Calu3 (cell line): ENCODE data around the gene SNAP91. TPM values are rescaled to one million over a fixed set of nuclear protein-coding genes. Genes with fewer than 3 reads are reported as not detected.

ENCODE experiments used
- BruUV-seq: library from RNA; stranded (reverse); fragments of 400-500 nt; replicated peaks from 2 replicates; lab custom pipeline; 2021; lab: Mats Ljungman, UMichigan
- CTCF ChIA-PET: fragments of 300-600 bp; sonication (Branson Sonifier 250); formaldehyde crosslinking; loops from one replicate; lab custom pipeline; 2022; ENCODE audit warnings: antibody characterized with exemption; lab: Charles Lee
- DNase-seq: peaks from one replicate; pipeline ENCODE4 v3.0.0; 2022
- H3K27ac Mint-ChIP-seq: one replicate; pipeline ENCODE4 v1.8.0; 2022; ENCODE audit warnings: mixed read lengths; ENCODE audit not compliant: unreplicated experiment
- H3K27me3 Mint-ChIP-seq: one replicate; pipeline ENCODE4 v1.8.0; 2022; ENCODE audit warnings: mixed read lengths; ENCODE audit not compliant: unreplicated experiment
- H3K36me3 Mint-ChIP-seq: one replicate; pipeline ENCODE4 v1.8.0; 2022; ENCODE audit warnings: mild to moderate bottlenecking, moderate library complexity, mixed read lengths; ENCODE audit not compliant: insufficient read depth, unreplicated experiment
- H3K4me1 Mint-ChIP-seq: one replicate; pipeline ENCODE4 v1.8.0; 2022; ENCODE audit warnings: mild to moderate bottlenecking, low read depth, mixed read lengths; ENCODE audit not compliant: unreplicated experiment
- H3K4me3 Mint-ChIP-seq: one replicate; pipeline ENCODE4 v1.8.0; 2022; ENCODE audit warnings: mild to moderate bottlenecking, low read depth, moderate library complexity, mixed read lengths; ENCODE audit not compliant: unreplicated experiment
- H3K9me3 Mint-ChIP-seq: one replicate; pipeline ENCODE4 v1.8.0; 2022; ENCODE audit warnings: low read depth, mixed read lengths; ENCODE audit not compliant: unreplicated experiment
- intact Hi-C: fragments of 100-400 bp; cut with micrococcal nuclease; formaldehyde crosslinking; loops from one replicate; pipeline ENCODE4 v1.10.0; 2022; ENCODE audit not compliant: unreplicated experiment
- total RNA-seq: library from RNA; stranded (reverse); gene quantifications from 2 replicates; pipeline ENCODE4 v1.2.3, GENCODE V29; 2022
- TF ChIP-seq, protein P1 (sequence below): fragments of 200-600 bp; IDR thresholded peaks from one replicate; pipeline ENCODE4 v1.8.0; 2022; ENCODE audit warnings: antibody characterized with exemption; ENCODE audit not compliant: unreplicated experiment

SNAP91 gene
- total RNA-seq, 1 experiment from 2014 or later, result not detected

DNA sequence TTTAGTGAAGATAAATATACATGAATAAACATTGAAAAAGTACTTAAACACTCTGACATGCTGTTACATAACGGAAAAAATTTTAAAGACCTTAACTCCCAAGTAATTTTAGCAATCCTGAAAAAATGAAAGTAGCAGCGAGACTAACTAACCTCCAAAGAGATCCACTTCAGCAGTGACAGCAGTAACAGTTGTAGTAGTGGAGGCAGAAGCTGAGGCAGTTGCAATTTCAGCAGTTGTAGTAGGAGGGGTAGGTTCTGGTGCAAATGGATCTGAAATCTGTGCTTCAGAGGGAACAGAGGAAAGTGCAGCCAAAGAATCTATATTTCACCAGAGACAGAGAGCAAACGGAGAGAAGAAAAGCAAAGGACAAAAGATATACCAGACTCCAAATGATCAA is 107.8 kb downstream of the SNAP91 start:
- intact Hi-C loops, result no loop called here
- no peak overlapping the region for H3K4me3 Mint-ChIP-seq
- TF ChIP-seq, protein P1, sequence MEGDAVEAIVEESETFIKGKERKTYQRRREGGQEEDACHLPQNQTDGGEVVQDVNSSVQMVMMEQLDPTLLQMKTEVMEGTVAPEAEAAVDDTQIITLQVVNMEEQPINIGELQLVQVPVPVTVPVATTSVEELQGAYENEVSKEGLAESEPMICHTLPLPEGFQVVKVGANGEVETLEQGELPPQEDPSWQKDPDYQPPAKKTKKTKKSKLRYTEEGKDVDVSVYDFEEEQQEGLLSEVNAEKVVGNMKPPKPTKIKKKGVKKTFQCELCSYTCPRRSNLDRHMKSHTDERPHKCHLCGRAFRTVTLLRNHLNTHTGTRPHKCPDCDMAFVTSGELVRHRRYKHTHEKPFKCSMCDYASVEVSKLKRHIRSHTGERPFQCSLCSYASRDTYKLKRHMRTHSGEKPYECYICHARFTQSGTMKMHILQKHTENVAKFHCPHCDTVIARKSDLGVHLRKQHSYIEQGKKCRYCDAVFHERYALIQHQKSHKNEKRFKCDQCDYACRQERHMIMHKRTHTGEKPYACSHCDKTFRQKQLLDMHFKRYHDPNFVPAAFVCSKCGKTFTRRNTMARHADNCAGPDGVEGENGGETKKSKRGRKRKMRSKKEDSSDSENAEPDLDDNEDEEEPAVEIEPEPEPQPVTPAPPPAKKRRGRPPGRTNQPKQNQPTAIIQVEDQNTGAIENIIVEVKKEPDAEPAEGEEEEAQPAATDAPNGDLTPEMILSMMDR, result no peak
- H3K36me3 Mint-ChIP-seq, result no peaks in the 10 kb centered on the region
- no peaks in the 10 kb centered on the region for H3K9me3 Mint-ChIP-seq
- H3K27ac Mint-ChIP-seq, result no peak overlapping the region
- no peaks in the 10 kb centered on the region for H3K4me1 Mint-ChIP-seq
- CTCF ChIA-PET, result interaction anchor here (0.8 kb wide), 1 partner anchor 65 kb away, joined by 3 read pairs; no protein-coding TSS in a partner anchor
- no peak for DNase-seq
- no TSS peak for BruUV-seq
- no peaks in the 10 kb centered on the region for H3K27me3 Mint-ChIP-seq

DNA sequence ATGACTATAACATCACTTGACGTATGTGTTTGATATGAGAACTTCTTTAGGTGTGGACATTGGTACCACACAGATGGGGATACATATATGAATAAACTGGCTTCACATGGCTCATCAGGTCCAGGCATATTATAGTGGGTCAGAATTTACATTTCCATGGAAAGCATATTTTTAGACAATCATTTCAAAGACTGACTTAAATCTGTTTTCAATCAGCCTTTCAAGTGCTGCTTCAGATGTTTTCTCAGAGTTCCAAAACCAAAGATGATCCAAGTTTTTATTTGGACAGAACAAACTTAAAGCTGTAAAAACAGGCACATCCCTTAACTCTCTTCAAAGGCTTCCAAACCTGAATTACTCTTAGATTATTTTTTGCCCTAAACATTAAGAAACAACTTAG is 108.4 kb downstream of the SNAP91 start:
- H3K27ac Mint-ChIP-seq, result no peak overlapping the region

DNA sequence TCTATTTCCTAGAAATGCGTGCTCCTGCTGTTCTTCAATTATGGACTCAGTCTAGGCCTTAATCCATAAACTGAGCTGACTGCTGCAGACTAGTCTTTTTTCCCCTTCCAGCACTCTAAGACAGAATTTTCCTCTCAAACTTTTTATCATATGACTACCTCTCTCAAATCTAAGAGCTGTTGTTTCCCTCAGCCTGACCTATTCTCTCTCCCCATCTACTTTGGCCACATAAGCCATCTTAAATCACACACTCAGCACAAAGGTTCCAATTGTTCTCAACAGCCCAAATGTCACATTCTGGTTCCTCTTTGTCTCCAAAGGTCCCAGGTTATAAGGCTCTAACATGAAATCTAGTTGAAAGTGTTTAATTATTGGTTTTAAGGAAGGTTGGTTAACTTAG is 111.4 kb downstream of the SNAP91 start:
- TF ChIP-seq, protein P1, result no peak
- no TSS peak for BruUV-seq
- Mint-ChIP-seq H3K36me3 (no peaks in the 10 kb centered on the region), H3K9me3 (no peaks in the 10 kb centered on the region), H3K27ac (no peak overlapping the region), H3K4me3 (no peak overlapping the region), H3K27me3 (no peaks in the 10 kb centered on the region), H3K4me1 (no peaks in the 10 kb centered on the region)
- CTCF ChIA-PET, result interaction anchor here (1.3 kb wide), 1 partner anchor 17 kb away, joined by 3 read pairs; no protein-coding TSS in a partner anchor
- intact Hi-C loops, result no loop called here
- no peak for DNase-seq

More for the DNA sequence above, 108.4 kb downstream of the SNAP91 start:
- CTCF ChIA-PET, result interaction anchor here (0.5 kb wide), 1 partner anchor 1339 kb away, joined by 8 read pairs; no protein-coding TSS in a partner anchor
- no TSS peak for BruUV-seq
- no peaks in the 10 kb centered on the region for H3K27me3 Mint-ChIP-seq
- no peaks in the 10 kb centered on the region for H3K36me3 Mint-ChIP-seq
- no peak for DNase-seq
- intact Hi-C loops, result no loop called here
- TF ChIP-seq, protein P1, result no peak
- H3K4me1 Mint-ChIP-seq, result no peaks in the 10 kb centered on the region
- no peaks in the 10 kb centered on the region for H3K9me3 Mint-ChIP-seq
- no peak overlapping the region for H3K4me3 Mint-ChIP-seq

DNA sequence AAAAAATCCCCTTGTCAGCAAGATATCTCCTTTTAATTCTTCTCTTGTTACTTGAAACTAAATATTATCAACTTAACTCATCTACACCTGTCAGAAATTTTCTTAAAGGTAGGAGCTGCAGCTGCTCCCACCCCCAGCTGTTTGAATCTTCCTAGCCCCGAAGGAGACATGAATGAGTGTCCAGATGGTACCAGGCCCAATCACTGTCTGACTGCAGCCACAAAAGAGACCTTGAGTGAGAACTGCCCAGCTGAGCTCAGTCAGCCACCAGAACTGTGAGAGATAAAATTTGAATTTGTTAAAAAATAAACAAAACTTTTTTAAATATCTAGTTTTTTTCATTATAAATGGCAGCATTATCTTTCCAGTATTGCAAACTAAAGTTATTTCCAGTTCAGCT is 111.8 kb downstream of the SNAP91 start:
- Mint-ChIP-seq H3K4me1 (no peaks in the 10 kb centered on the region), H3K36me3 (no peaks in the 10 kb centered on the region), H3K27me3 (no peaks in the 10 kb centered on the region), H3K9me3 (no peaks in the 10 kb centered on the region), H3K4me3 (no peak overlapping the region), H3K27ac (no peak overlapping the region)
- TF ChIP-seq, protein P1, result no peak
- no TSS peak for BruUV-seq
- CTCF ChIA-PET, result interaction anchor here (1.3 kb wide), 1 partner anchor 18 kb away, joined by 3 read pairs; no protein-coding TSS in a partner anchor
- intact Hi-C loops, result no loop called here
- no peak for DNase-seq
